NCI-H524 (cell line): ENCODE results near the gene LRP8.

Experiments
- DNase-seq, 2 experiments: peaks; one replicate each; lab custom pipeline; 2025; lab: John Stamatoyannopoulos, UW

LRP8 gene

GRCh38 chr1:53339736-53340635, 12.1 kb upstream of the LRP8 start:
- DNase-seq: no peak

GRCh38 chr1:53338423-53338822, 10.6 kb upstream of the LRP8 start:
- DNase-seq: no peak

- DNase-seq: no peak
Measured at GRCh38 chr1:53337499-53337898, 9.6 kb upstream of the LRP8 start.

- DNase-seq: peak; percentile 40 to 63
Measured at GRCh38 chr1:53336146-53336545, 8.3 kb upstream of the LRP8 start.

GRCh38 chr1:53335661-53336060, 7.8 kb upstream of the LRP8 start:
- DNase-seq: no peak

DNA sequence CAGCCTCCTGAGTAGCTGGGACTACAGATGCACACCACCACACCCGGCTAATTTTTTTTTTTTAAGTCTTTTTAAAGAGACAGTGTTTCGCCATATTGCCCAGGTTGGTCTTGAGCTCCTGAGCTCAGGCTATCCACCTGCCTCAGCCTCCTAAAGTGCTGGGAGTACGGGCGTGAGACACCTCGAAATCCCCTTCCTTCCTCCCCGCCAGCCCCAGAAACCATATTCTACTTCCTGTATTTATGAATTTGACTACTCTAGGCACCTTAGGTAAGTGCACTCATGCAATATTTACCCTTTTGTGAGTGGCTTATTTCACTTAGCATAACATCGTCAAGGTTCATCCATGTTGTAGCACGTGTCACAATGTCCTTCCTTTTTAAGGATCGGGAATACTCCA, 6.9 kb upstream of the LRP8 start:
- no peak for DNase-seq

GRCh38 chr1:53334312-53334711, 6.4 kb upstream of the LRP8 start:
- no peak for DNase-seq

DNA sequence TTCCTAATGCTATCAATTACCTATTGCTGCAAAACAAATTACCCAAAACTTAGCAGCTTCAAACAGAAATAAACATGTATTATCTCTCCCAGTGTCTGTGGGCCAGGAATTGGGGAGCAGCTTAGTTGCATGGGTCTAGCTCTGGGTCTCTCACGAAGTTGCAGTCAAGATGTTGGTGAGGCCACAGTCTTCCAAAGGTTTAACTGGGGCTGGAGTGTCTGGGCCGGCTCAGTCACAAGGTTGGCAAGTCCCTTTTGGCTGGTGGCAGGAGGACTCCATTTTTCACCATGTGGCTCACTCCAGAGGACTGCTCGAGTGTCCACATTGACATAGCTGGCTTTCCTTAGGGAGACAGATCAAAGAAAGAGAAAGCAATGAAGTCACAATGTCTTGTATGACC, 5.0 kb upstream of the LRP8 start:
- no peak for DNase-seq

GRCh38 chr1:53332186-53332564, 4.3 kb upstream of the LRP8 start:
- DNase-seq: no peak

DNA sequence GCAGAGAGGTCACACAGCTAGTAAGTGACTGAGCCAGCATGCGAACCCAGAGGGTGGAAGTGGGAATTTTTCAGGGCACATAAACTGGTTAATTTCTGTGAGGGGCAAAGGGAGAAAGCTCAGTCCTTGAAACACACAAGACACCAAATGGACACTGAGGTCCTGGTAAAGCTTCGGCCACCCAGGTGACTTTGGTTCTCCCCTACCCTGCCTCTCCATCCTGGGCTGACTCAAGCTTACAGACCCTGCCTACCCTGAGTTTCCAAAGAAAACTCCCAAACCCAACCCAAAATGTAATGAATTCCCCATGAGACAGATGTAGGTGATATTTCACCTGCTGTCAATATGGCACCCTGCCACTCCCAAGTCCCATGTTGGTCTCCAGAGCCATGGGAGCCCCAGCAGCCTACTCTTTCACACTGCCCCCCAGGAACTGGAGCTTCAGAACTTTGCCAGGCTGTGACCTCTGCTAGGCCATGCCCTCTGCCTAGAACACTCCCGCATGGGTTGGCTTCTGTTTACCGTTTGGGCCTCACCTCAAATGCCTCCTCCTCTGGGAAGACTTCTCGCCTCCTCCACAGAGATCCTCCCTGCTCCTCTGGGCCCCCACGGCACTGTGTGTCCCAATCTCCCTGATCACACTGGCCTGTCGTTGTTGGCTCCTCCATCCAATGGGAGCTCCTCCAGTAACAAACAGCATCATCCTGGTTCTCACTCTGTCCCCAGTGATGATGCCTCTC, 3.7 kb upstream of the LRP8 start:
- no peak for DNase-seq

DNA sequence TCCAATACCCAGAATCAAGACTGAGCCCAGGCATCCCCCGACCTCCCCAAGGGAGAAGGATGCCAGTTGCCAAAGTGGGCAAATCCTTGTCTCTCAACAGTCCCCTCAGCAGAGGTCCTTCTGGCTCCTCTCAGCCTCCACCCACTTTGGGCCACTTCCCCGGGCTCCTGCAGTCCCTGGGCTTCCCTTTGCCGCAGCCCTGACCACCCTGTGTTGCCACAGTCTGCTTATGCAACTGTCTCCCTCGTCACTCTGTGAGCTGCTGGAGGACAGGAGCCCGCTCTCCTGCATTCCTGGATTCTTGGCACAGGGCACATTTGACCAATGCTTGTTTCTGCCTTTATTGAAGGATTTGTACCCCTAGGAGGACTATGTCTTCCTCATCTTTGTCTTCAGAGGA, 2.9 kb upstream of the LRP8 start:
- peak in 1 of 2 experiments; percentile 8 for DNase-seq

- DNase-seq: peak; percentile 30 to 57
Measured at GRCh38 chr1:53328541-53329499, 950 bp upstream of the LRP8 start.

GRCh38 chr1:53327182-53327913, 522 bp downstream of the LRP8 start:
- DNase-seq: peak in 1 of 2 experiments; percentile 54

DNA sequence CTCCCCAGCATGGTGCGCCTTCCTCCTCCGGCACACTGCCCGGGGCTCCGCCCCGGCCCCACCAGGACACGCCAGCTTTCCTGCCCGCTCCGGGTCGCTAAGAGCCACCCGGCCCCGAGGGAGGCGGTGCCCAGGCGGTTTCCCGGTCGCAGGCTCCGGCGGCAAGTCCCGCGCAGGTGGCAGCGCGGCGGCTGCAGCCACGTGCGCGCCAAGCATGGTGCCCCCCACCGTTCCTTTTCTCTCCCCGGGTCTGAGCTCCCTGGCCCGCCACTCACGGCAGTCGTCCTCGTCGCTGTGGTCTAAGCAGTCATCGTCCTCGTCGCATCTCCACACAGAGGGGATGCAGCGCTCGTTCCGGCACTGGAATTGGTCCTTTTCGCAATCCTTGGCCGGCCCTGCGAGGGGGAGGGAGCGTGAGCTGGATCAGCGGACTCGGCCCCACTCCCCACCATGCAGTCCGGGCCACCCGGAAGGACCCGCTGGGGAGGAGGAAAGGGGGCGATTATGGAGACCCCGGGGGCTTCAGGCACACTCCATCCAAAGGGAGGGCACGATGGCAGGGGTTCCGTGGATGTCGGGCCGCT, 1.2 kb downstream of the LRP8 start:
- peak in 1 of 2 experiments; percentile 72 for DNase-seq

GRCh38 chr1:53326088-53326597, 1.7 kb downstream of the LRP8 start:
- DNase-seq: peak; percentile 87 to 90

GRCh38 chr1:53325326-53326087, 2.4 kb downstream of the LRP8 start:
- no peak for DNase-seq

GRCh38 chr1:53324728-53325297, 3.1 kb downstream of the LRP8 start:
- DNase-seq: no peak

DNA sequence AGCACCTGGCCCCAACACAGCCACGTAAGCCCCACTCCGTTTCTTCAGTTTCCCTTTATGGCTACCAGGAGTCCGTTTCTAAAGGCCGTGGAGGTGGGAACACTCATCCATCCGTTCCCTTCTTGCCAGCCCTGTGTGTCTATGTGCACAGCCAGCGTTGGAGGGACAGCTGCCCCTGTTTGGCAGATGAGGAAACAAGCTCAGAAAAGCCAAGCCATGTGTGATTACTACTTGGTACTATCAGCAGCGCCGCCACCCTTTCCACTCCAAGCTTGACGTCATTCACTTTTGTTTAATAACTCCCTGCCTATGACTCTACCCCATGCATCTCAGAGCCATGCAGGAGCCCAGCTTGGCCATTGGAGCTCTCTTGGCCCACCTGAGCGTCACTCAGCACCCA, 3.5 kb downstream of the LRP8 start:
- DNase-seq: no peak

GRCh38 chr1:53323316-53323715, 4.6 kb downstream of the LRP8 start:
- no peak for DNase-seq
